HFFc6 (cell line): ENCODE data around the gene NAALADL2. TPM values are rescaled to one million over a fixed set of nuclear protein-coding genes. Genes with fewer than 3 reads are reported as not detected.

Source experiments
- DNase-seq: peaks from one replicate; pipeline ENCODE4 v3.0.0-alpha.2; 2018
- H3K27ac Mint-ChIP-seq: 2 replicates; pipeline ENCODE4 v1.8.0; 2020; ENCODE audit warnings: mild to moderate bottlenecking, mixed read lengths
- H3K27me3 Mint-ChIP-seq: 2 replicates; pipeline ENCODE4 v1.8.0; 2021; ENCODE audit warnings: mild to moderate bottlenecking, moderate library complexity, mixed read lengths; ENCODE audit not compliant: insufficient read depth
- H3K36me3 Mint-ChIP-seq: 2 replicates; pipeline ENCODE4 v1.8.0; 2021; ENCODE audit warnings: low read depth, mixed read lengths
- H3K4me1 Mint-ChIP-seq: 2 replicates; pipeline ENCODE4 v1.8.0; 2020; ENCODE audit warnings: low read depth, mixed read lengths
- H3K4me3 Mint-ChIP-seq: 2 replicates; pipeline ENCODE4 v1.8.0; 2020; ENCODE audit warnings: mild to moderate bottlenecking, moderate library complexity, mixed read lengths
- H3K9me3 Mint-ChIP-seq: 2 replicates; pipeline ENCODE4 v1.8.0; 2020; ENCODE audit warnings: mild to moderate bottlenecking, mixed read lengths
- total RNA-seq, 6 experiments: library from RNA; stranded (reverse); fragmentation: NEBNext Ultra II Directional; extraction: Animal tissue kit (Norgen Biotek cat#: 25700); gene quantifications; 2 replicates in 1 of 6; 3 replicates in 5 of 6; pipeline ENCODE4 v1.2.3, GENCODE V29; 2021
- TF ChIP-seq, protein P1 (sequence below): fragments of 200-600 bp; sonication (generic); IDR thresholded peaks from 2 replicates; pipeline ENCODE4 v1.5.0; 2021; ENCODE audit warnings: antibody characterized with exemption, mild to moderate bottlenecking

NAALADL2 gene
- total RNA-seq, 6 experiments from 2014 or later: 12.0 to 15.2 (median 12.3) TPM

DNA sequence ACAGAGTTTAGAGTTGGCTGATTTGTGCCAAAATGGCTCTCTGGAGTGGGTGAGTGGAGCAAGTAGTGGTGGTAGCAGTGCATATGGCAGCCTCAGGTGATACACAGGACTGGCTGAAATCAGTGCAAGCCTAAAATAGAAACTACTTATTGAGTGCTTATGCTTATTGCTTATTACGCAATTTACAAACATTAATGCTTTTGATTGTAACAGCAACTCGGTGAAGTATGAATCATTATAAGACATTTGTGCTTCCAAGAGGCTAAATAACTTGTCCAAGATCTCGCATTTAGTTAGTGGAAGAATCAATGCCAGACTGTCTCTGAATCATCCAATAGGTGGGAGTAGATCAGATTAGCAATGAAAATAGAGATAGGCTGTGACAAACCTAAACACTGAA is 353.8 kb downstream of the NAALADL2 start:
- TF ChIP-seq, protein P1, sequence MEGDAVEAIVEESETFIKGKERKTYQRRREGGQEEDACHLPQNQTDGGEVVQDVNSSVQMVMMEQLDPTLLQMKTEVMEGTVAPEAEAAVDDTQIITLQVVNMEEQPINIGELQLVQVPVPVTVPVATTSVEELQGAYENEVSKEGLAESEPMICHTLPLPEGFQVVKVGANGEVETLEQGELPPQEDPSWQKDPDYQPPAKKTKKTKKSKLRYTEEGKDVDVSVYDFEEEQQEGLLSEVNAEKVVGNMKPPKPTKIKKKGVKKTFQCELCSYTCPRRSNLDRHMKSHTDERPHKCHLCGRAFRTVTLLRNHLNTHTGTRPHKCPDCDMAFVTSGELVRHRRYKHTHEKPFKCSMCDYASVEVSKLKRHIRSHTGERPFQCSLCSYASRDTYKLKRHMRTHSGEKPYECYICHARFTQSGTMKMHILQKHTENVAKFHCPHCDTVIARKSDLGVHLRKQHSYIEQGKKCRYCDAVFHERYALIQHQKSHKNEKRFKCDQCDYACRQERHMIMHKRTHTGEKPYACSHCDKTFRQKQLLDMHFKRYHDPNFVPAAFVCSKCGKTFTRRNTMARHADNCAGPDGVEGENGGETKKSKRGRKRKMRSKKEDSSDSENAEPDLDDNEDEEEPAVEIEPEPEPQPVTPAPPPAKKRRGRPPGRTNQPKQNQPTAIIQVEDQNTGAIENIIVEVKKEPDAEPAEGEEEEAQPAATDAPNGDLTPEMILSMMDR: no peak
- H3K4me1 Mint-ChIP-seq: peaks cover 24% of the 10 kb centered on the region
- H3K27ac Mint-ChIP-seq: no peak overlapping the region
- H3K36me3 Mint-ChIP-seq: no peaks in the 10 kb centered on the region
- H3K9me3 Mint-ChIP-seq: no peaks in the 10 kb centered on the region
- H3K4me3 Mint-ChIP-seq: no peak overlapping the region
- H3K27me3 Mint-ChIP-seq: peaks cover 1% of the 10 kb centered on the region; the same call in 1 of the 2 replicates
- peak; percentile 25 for DNase-seq

DNA sequence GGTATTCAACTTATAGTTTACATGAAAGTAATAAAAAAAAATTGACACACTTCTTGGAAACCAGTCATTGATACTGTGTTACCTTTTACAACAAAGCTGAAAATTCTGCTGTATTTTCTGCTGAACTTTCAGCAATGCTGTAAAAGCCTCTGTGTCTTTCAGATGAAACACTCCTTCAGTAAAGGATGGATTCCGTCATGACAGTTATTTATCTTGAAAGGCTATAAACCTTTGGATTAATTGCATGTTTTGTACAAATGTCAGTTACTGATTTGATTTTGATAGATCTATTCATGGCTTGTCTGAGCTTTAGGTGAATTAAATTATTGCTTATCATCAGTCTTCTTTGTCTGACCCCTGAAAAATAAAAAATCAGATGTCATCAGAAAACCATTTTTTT is 355.1 kb downstream of the NAALADL2 start:
- no peak overlapping the region for H3K4me3 Mint-ChIP-seq
- no peak overlapping the region for H3K27ac Mint-ChIP-seq
- H3K36me3 Mint-ChIP-seq: no peaks in the 10 kb centered on the region
- H3K9me3 Mint-ChIP-seq: no peaks in the 10 kb centered on the region
- peaks cover 14% of the 10 kb centered on the region for H3K4me1 Mint-ChIP-seq
- no peak for DNase-seq
- H3K27me3 Mint-ChIP-seq: peaks cover 1% of the 10 kb centered on the region; the same call in 1 of the 2 replicates
- TF ChIP-seq, protein P1: no peak

DNA sequence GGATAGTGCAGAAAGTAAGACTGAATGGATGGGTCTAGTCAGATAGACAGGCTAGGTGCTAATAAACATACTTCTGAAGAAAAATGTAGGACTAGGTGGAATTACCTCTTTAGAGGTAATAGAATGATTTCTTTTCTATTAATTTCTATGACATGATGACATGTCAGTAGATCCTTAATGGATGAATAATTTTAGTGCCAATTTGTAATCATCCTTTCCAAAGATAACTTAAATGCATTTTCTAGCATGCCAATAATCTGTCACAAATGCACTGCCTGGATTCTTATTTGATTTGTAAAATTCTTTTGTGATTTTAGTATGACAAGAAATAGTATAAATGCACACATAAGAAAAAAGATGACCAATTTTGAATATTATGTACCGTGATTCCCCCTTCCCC is 356.7 kb downstream of the NAALADL2 start:
- no peak for DNase-seq
- Mint-ChIP-seq H3K9me3 (no peaks in the 10 kb centered on the region), H3K27me3 (peaks cover 1% of the 10 kb centered on the region; the same call in 1 of the 2 replicates), H3K36me3 (no peaks in the 10 kb centered on the region), H3K27ac (no peak overlapping the region), H3K4me3 (no peak overlapping the region), H3K4me1 (peaks cover 14% of the 10 kb centered on the region)
- TF ChIP-seq, protein P1: no peak

DNA sequence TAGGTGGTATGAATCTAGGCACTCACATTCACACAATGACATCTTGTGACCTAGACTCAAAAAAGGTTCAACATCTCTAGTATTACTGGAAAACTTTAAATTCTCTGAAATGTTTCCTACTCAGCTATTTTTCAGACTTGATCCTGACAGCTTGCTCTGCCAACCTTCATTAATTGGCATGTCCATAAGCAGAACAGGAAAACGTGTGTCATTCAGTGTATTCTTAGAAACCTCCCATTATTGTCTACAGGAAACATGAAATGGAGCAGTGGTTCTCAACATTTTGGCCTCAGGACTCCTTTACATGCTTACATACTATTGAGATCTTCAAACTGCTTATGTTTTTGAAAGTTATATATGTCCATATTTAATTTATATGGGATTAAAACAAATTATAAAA is 363.2 kb downstream of the NAALADL2 start:
- H3K4me3 Mint-ChIP-seq: no peak overlapping the region

DNA sequence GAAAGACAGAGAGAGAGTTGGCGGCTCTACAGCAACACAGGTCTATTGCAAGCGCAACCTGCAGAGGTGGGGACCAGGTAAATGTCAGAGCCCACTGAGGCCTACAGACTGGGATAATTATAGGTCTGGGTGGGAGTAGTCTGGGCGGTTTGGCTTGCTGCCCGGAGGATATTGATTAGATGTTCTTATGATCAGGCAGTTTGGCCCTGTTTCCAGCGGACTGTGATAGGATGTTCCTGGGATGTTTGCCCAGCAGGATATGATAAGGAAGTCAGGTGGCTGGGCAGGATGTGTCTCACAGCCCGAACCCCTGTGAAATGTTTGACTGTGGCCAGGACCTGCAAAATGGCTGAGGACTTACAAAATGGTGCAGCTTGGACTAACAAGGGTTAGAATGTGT is 364.9 kb downstream of the NAALADL2 start:
- no peaks in the 10 kb centered on the region for H3K4me1 Mint-ChIP-seq
- no peaks in the 10 kb centered on the region for H3K36me3 Mint-ChIP-seq
- DNase-seq: no peak
- TF ChIP-seq, protein P1: no peak
- H3K4me3 Mint-ChIP-seq: no peak overlapping the region
- no peaks in the 10 kb centered on the region for H3K9me3 Mint-ChIP-seq
- H3K27ac Mint-ChIP-seq: no peak overlapping the region
- no peaks in the 10 kb centered on the region; the same call in 1 of the 2 replicates for H3K27me3 Mint-ChIP-seq

More for the DNA sequence above, 363.2 kb downstream of the NAALADL2 start:
- no peaks in the 10 kb centered on the region for H3K36me3 Mint-ChIP-seq
- H3K9me3 Mint-ChIP-seq: no peaks in the 10 kb centered on the region
- no peaks in the 10 kb centered on the region for H3K4me1 Mint-ChIP-seq
- no peak for DNase-seq
- H3K27ac Mint-ChIP-seq: no peak overlapping the region
- H3K27me3 Mint-ChIP-seq: no peaks in the 10 kb centered on the region; the same call in 1 of the 2 replicates
- TF ChIP-seq, protein P1: no peak

DNA sequence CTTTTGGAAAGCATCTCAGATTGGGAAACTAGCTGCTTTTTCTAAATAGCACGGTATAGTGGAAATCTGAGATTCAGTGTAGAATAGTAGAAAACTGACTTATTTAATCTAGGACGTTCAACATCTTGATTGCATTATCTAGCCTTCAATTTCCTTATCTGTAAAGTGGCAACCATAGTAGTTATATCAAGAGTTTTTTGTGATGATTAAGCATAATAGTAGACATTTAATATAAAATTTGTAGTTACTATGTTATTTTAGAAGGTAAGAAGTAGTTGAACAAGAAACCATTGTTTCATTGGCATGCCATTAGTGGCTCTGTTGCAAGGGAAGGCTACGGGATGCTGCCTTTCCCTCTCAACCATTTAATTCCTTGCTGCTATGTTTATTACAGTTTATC is 367.3 kb downstream of the NAALADL2 start:
- DNase-seq: no peak
- H3K4me3 Mint-ChIP-seq: no peak overlapping the region
- TF ChIP-seq, protein P1: no peak
- no peaks in the 10 kb centered on the region; the same call in 1 of the 2 replicates for H3K27me3 Mint-ChIP-seq
- no peak overlapping the region for H3K27ac Mint-ChIP-seq
- no peaks in the 10 kb centered on the region for H3K9me3 Mint-ChIP-seq
- H3K36me3 Mint-ChIP-seq: no peaks in the 10 kb centered on the region
- H3K4me1 Mint-ChIP-seq: no peaks in the 10 kb centered on the region
